HCEC 1CT (cell line): Measurements from ENCODE around the gene CHD8.
"Not testable (repeated sequence)": the region's sequence is repeated elsewhere in the genome, so short reads cannot be mapped to it uniquely, and the experiment has no call there.

ENCODE experiments used
- DNase-seq: peaks from one replicate; pipeline ENCODE4 v3.0.0-alpha.2; 2017

CHD8 gene

DNA sequence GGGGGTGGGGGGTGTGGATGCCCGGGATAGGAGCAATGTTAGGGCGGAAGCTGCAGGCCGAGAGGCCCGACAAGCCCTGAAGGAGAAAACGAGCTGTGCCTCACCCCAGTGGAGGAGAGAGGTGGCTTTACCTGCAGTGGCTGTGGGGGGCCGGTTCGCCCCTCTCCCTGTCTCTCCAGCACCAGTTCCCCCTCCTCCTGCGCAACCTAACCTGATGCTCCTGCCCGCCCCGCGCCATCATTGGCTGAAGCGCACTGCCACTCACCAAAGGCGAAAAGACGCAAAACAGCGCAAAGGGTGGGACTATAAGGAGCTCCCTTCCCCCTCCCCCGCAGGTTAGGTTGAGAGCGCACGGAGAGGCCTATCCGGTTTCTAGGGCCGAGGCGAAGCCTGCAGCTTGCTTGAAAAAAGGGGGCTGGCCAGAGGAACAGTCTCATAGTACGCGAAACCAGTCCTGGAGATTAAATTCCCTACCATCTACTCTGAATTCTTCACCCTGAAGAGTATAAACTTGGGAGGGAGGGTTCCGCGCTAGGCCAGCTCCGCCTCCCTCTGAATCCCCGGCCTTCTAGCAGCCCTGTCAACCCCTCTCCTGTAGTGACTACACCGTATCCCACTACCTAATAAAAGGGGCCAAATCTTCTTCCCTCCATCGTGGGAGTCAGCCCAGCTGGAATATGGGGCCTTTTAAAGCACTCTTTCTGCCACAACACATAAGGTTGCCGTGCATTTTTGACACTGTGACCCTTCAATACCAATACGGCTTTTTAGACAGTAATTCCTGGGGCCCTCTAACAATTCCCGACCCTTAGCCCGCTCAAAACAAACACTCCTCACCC, 18.6 kb downstream of the CHD8 start:
- DNase-seq, result peak; percentile 97

DNA sequence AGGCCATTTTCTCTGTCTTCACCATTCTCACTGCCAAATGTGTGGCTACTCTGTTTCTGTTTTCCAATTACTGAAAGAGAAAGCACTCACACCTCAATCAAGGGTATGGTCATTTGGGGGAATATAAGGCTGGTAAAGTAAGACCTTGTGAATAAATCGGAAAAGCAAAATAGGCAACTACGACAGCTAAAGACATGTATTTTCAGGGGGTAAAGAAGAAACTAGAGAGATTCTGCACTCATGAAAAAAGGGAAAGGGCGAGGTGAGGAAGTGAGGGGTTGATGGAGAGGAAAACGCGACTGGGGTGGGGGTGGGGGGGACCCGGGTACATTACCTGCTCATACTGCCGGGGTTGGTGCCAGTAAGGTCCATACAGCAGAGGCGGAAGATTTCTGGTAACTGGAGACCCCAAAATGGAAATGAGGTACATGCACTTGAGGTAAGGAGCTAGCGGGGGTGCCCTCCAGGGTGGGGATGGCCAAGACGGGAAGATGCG, 19.3 kb downstream of the CHD8 start:
- peak; percentile 2 for DNase-seq

DNA sequence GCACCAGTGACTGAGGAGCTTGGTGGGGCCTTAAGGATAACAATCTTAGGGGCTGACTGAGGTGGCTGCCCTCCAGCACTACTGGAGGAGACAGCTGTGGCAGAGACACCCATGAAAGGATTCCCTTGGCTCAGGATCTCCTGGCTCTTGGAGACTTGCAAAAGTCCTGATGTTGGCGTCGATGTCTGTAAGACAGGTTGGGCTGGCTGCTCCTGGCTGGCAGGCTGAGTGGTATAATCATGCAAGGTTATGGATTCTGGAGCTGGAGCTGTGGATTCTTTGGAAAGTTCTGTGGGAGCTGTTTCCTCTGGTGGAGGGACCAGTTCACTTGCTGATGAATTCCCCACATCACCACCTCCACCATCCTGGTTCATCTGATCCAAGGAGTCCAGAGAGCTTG, 24.8 kb downstream of the CHD8 start:
- no peak for DNase-seq

DNA sequence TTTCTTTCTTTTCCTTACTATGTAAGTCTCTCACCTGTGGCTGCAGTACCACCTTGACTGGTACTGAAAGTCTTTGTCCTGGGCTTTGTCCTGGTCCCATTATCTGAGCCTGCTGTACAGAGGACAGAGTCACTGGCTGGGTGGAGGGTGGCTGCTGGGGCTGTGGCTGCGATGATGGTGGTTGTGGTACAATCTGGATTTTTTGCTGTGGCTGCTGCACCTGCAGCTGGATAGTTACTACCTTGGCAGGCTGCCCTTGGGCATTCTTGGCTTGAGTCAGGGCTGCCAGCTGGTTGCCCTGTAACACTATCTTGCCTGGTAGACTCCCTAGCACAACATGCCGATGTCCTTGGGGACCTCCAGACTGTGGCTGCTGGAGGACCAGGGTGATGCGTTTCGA, 27.0 kb downstream of the CHD8 start:
- DNase-seq, result no peak

DNA sequence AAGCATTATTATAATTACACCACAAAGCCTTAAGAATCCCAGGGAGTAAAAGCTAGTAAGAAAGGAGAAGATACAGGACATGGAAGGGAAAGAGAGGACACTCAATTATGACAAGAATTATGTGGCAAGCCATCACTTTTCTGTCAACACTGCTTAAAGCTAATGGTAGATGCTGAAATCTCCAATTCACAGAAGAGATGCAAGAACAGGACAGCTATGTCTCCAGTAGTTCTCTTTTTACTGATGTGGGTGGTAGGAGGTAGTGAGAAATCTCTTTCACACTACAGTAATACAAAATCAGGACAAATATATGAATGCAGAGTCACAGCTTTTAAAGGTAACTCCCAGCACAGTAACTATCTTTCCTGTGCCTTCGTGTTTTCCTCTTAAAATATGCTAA, 29.2 kb downstream of the CHD8 start:
- DNase-seq, result no peak

DNA sequence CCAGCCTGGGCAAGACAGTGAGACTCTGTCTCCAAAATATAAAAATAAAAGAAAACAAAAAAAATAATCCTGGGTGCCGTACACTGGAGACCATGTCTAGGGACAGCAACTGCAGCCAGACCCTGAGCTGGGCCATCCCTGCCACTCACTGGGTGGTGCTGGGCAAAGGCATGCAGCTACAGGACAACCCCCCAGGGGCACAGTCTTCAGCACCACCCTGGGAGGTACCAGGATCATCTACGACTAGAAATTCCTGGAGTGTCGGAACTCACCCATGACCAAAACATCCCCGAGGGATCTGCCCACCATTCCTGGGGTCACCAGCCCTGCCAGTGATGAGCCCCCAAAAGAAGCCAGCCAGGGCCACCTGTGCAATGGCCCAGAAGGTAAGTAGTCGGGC, 36.4 kb downstream of the CHD8 start:
- DNase-seq, result no peak

DNA sequence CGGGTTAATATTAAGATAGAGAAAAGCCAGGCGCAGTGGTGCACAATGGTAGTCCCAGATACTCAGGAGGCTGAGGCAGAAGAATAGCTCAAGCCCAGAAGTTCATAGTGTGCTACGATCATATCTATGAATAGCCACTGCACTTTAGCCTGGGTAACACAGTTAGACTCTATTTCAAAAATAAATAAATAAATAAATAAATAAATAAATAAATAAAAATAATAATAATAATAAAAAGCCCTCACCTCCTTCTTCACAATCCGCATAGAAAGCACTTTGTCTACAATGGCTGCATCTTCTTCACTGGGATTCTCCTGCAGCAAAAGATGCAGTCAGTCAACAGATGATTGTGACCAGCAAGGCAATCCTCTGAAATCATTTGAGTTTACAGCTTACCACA, 40.6 kb downstream of the CHD8 start:
- no peak for DNase-seq

DNA sequence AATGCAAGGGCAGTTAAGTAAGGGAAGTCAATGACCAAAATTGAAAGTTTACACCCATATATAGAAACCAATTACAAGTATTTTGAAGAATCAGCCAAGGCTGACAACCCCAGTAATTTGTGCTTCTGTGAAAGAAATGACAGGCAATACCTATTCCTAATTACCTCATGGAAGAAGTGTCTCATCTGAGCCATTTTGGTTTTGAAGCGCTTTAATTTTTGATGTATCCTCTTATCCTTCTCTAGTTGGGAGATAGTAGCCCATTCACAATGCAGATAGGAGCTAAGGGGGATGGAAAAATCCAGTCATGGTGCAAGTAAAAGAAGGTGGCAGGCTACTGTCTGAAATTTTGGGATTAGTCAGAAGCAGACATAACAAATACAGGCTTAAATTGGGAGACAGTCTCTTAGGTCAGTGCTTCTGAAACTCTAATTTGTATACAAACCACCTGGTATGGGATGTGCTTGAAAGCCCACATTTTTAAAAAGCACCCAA, 41.7 kb downstream of the CHD8 start:
- DNase-seq, result no peak

DNA sequence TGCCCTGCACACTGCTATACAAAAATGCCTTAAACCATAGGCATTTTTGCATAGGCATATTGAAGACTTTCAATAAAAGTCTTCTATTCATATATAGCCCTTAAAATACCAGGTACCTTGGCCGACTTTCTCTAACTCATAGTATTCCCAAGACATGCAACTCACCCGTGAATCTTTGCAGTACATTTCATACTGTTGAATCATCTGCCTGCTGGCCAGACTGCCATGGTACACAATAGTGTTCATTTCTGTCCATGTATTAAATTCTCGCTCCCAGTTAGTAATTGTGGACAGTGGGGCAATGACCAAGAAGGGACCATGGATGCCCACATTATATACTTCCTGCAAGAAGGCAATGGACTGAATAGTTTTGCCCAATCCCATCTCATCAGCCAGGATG, 47.8 kb downstream of the CHD8 start:
- peak; percentile 58 for DNase-seq

DNA sequence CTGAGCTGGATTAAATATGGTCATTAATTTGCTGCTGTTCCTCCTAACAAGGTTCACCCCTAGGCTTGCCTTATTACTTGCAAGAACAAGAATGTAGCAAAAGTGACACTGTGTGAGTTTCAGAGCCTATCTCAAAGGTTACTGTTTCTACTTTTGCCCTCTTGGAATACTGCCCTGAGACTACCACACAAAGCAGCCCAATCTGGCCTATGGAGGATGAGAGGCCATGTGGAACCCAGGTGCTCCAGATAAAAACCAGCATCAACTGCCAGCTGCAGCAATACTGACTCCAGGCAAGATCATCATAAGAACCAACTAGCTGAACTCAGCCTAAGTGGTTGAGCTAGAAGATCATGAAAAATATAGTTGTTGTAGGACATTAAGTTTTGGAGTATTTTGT, 49.7 kb downstream of the CHD8 start:
- DNase-seq, result no peak

DNA sequence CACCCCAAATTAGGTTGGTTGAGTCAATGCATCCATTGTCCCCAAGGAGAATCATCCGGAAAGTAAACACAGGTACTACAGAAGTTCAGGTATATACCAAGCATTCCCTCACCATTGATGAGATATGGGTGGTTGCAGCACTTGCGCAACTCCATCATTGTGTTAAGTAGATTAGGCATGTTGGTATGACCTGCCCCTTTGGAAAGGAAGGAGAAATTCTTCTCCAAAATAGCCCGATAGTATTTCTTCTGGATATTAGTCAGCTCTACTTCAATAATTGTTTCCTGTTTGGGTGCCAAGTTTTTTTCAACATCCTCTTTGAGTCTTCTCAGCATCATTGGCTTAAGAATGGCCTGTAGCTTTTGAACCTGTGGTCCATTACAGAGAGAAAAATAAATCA, 50.8 kb downstream of the CHD8 start:
- no peak for DNase-seq

DNA sequence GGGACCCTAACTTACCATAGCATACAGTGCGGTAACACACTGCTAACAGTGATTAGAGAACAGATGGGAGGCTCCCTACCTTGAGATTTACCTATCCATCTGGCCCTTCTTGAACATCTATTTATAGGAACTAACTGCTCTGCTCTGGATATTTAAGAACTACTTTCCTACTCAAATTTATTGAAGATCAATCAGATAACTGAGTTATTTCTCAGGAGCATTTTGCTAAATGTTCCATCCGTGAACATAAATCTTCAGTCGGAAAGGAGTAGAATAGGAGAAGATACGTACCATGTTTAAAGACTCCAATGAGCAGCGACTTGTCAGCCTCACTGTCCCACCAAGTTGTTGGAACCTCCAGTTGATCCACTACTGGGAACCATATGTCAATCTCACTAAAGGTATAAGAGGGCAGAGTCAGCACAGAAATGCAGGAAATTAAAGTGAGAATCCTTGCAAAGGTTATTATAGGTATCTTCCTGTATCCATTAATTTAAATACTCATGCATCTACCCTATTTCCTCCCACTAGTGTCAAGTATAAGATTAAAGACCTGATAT, 56.5 kb downstream of the CHD8 start:
- no peak for DNase-seq

DNA sequence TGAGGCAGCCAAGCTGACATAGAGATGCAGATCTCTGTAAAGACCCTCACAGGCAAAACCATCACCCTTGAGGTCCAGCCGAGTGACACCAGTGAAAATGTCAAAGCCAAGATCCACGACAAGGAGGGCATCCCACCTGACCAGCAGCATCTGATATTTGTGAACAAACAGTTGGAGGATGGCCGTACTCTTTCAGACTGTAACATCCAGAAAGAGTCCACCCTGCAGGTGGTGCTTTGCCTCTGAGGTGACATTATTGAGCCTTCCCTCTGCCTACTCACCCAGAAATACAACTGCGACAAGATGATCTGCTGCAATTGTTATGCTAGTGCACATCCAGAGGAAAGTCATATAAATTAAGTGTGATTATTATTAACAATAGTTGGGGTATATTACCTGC, 57.0 kb downstream of the CHD8 start:
- DNase-seq, result no peak

DNA sequence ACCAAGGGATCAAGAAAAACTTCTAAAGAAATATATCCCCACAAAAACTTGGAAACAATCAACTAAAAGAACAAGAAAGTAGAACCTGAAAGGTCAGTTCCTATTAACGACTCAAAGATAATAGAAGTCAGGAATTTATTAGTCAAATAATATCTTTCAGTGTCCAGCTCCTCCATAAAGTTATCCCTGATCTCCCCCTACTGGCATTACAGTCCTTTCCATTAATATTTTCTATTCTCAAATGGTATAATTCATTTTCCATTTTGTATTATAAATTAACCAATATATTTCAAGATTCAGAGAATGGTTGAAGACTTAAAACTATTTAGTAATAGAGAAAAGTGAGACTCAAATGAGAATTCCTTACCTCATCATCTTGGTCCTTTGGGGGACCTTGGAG, 60.5 kb downstream of the CHD8 start:
- no peak for DNase-seq

DNA sequence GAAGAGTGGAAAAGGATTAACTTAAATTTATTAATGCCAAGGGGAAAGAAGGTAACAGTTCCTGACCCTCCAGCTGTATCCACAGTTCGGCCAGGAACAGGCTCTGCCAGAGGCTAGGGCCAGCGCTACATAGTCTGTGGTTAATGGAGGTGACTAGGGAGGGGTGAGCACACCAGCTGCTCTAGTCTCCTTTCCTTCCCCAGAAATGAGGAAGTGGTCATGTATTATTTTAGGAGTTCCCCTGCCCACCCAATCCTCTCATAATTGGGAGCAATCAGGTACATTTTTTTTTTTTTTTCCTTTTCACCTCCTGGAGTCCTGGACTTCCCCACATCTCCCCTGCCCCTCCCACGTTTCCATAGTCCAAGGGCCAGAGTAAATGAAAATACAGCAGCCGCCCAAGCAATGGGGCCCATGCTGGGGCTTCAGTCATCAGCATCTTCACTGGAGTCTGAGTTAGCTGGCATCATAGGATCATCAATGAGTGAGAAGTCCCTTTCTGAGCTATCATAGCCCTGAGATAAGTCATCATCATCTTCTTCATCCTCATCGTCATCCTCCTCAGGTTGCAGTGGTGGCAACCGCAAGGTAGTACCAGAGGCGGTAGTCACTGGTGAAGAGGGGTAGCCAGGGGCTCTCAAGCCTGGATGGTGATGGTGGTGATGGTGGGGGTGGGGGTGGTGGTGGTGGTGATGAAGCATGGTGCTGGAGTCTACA, 70.6 kb downstream of the CHD8 start:
- DNase-seq, result no peak

DNA sequence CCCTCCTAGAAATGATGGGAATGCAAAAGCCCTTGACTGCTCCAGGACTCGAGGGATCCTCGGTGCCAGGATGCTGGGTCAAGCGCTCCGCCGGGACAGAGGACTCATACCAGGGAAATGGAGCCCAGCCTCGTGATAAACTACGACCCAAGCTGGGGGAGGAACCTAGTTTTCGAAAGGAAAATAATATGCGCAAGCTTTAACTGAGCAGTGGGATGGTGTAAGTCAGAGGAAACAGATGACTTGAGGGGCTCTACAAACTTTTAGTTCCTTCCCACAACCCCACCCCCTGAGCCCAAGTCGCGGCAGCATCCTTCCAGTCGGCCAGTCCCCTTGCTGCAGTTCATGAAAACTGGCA, 71.5 kb downstream of the CHD8 start:
- DNase-seq, result no peak

DNA sequence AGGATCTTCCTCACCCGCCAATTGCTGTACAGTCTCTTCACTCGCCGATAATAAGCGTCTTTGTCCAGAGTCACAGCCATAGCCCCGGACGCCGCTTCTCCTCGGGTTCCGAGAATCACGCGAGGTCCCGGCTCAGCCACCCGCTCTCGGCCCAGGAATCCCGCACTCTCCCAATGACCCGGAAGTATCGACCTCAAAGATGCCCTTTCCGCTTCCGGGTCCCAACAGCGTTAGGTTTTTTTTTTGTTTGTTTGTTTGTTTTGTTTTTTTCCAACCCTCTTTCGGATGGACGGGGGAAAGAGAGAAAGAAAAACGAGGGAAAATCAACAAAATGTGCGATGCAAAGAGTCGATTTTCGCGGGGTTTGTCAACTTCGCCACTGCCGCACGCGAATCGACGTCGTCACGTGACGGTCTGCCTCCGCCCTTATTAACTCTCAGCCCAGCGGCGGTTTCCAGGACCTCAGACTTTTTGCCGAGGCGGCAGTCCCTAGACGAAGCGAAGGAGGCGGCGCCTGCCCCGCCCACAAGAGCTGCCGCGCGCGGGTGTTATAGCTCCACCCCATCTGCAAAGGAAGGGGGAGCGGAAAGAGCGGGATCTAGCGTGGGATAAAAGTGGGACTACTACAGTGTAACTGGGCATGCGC, 72.0 kb downstream of the CHD8 start, which contains the start of gene SUPT16H:
TSS of gene SUPT16H (minus strand) at position 172 of the 646 bp plus-strand sequence. CDS start at position 80, 92 bp downstream.
- DNase-seq, result peak; percentile 97

DNA sequence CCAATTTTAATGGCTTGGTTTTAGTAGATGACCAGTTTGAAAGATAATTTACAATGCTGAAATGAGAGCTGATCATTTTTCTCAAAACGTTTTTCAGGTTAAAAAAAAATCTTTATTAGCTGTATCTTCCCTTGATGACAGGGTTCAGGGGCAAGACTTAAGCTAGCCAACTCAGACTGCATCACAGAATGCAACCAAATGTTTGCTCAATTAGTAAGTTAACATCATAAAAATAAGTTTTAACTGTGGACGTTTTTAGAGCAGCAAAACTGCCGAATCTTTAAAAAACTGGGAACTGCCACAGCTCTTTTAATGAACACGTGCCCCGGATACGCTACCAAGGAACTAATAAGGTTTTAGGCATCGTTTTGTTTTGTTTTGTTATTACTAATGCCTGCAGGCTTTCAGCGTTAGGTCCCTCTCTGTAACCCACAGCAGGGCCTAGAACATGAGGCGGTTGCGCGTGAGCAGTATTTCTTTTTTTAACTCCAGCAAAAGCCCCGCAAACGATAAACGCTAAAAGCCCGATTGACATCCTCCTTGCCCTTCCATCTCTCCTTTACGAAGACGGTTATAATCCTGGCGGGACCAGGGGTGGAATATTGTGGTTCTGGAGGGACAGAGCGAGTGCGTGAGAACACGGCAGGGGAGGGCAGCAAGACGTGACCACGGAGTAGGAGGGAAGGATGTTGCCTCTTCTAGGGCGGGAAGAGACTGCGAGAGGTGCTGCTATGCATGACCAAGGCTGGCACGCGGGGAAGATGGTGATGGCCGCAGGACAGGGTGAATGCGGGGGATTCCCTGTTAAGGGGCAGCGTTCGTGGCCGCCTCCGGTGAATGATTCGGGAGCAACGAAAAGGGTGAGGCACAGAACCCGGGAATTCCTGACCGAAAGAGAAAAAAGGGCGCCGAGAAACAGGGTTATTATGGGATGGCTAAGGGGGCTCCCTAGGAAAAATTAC, 72.8 kb downstream of the CHD8 start:
- DNase-seq, result peak; percentile 43

DNA sequence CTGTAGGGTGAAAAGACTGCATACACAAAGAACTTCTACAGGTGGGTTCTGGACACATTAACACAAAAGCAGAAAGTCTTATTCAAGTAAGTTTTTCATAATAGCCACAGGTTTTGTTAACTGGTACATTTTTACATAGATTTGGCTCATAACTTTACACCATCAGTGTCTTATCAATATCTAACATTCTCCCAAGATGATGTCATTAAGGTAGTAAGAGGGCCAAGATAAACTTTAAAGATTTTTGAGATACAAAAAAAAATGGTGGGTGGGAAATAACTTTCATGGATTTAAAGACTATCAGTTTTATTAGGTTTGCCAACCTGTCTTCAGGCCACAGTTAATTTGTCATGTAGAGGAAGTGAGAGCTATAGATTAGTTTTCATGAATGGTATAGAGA, 73.8 kb downstream of the CHD8 start:
- DNase-seq, result no peak

DNA sequence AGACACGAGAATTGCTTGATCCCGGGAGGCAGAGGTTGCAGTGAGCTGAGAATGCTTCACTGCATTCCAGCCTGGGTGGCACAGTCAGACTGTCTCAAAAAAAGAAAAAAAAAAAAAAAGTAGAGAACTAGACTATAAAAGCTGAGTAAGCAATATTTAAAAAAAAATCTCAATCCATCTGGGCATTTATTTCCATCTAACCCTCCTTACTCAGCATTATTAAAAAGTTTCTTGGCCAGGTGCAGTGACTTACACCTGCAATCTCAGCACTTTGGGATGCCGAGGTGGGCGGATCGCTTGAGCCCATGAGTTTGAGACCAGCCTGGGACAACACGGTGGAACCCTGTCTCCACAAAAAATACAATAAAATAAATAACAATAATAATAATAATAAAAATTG, 76.6 kb downstream of the CHD8 start:
- DNase-seq, result no peak

DNA sequence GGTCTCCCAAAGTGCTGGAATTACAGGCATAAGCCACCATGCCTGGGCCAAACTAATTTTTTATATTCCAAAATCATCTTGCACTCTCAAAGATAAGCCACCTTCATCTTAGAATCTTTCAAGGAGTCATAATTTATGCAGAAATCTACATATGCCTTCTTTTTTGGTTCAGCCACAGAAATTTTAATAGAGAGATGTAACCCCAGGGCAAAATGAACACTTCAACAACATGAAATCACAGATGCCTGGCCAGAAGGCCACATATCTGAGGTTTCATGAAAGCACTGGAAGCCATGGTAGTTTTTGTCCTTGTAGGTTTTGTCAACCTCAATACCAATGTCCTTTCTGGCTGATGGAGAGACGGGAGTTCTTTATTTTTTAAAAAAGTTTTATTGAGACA, 81.9 kb downstream of the CHD8 start:
- no peak for DNase-seq

DNA sequence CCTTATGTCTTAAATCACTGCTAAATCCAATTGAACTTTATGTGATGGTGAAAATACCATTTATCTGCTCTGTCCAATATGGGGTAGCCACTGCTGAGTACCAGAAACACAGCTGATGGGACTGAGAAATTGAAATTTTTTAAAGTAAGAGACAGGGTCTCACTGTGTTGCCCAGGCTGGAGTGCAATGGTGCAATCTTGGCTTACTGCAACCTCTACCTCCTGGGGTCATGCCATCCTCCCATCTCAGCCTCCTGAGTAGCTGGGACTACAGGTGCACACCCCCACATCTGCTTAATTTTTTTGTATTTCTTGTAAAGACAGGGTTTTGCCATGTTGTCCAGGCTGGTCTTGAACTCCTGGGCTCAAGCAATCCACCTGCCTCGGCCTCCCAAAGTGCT, 83.1 kb downstream of the CHD8 start:
- not testable (repeated sequence) for DNase-seq
